HEK293T (cell line): ENCODE results near the gene PSMD2.

Experiments
- ARNT ChIP-seq: fragments of 450-650 bp; IDR thresholded peaks from 2 replicates; pipeline ENCODE4 v1.6.1; 2017; ENCODE audit warnings: mild to moderate bottlenecking
- BHLHE40 ChIP-seq: fragments of 450-650 bp; IDR thresholded peaks from 2 replicates; pipeline ENCODE4 v1.6.1; 2016; ENCODE audit warnings: mild to moderate bottlenecking, moderate library complexity, borderline replicate concordance
- ELF4 ChIP-seq: fragments of 450-650 bp; IDR thresholded peaks from 2 replicates; pipeline ENCODE4 v1.6.1; 2017; ENCODE audit warnings: antibody characterized with exemption
- FOXA1 ChIP-seq: fragments of 450-650 bp; IDR thresholded peaks from 2 replicates; pipeline ENCODE4 v1.6.1; 2016; ENCODE audit warnings: mild to moderate bottlenecking
- FOXK2 ChIP-seq: fragments of 450-650 bp; IDR thresholded peaks from 2 replicates; pipeline ENCODE4 v1.6.1; 2016; ENCODE audit warnings: mild to moderate bottlenecking
- FOXM1 ChIP-seq: fragments of 450-650 bp; IDR thresholded peaks from 2 replicates; pipeline ENCODE4 v1.6.1; 2017; ENCODE audit warnings: mild to moderate bottlenecking, borderline replicate concordance
- HDGF ChIP-seq: fragments of 450-650 bp; IDR thresholded peaks from 2 replicates; pipeline ENCODE4 v1.6.1; 2017; ENCODE audit warnings: antibody characterized with exemption, borderline replicate concordance
- L3MBTL2 ChIP-seq: fragments of 450-650 bp; conservative IDR thresholded peaks from 2 replicates; pipeline ENCODE4 v1.6.1; 2016; ENCODE audit warnings: mild to moderate bottlenecking
- LEF1 ChIP-seq: fragments of 450-650 bp; IDR thresholded peaks from 2 replicates; pipeline ENCODE4 v1.6.1; 2017; ENCODE audit warnings: mild to moderate bottlenecking, borderline replicate concordance
- NFRKB ChIP-seq: fragments of 450-650 bp; IDR thresholded peaks from 2 replicates; pipeline ENCODE4 v1.6.1; 2016; ENCODE audit warnings: mild to moderate bottlenecking, moderate library complexity
- SP1 ChIP-seq: fragments of 450-650 bp; IDR thresholded peaks from 2 replicates; pipeline ENCODE4 v1.6.1; 2017
- SUZ12 ChIP-seq: fragments of 450-650 bp; IDR thresholded peaks from 2 replicates; pipeline ENCODE4 v1.6.1; 2016; ENCODE audit warnings: mild to moderate bottlenecking
- TARDBP ChIP-seq: fragments of 450-650 bp; IDR thresholded peaks from 2 replicates; pipeline ENCODE4 v1.6.1; 2016

DNA sequence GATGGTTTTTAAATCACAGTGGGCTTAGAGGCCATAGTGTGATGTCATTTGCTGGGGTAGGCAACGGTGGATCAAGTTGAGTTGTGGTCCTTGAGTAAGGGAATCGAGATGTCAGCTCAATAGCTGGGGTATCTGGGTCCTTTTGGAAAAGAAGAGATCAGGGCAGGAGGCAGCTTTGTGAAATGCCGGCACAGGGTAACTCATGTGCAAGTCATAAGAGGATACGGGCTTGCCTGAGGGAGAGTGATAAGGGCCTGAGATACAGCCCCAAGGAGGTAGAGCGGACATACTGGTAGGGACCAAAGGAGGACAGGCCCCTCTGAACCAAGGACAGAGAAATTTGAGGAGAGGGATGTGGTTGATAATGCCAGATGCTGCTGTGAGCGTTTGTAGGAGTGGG is 34.1 kb downstream of the PSMD2 start:
- no peak for TF ChIP-seq SUZ12
- TF ChIP-seq FOXK2 = no peak
- no peak for TF ChIP-seq HDGF
- TF ChIP-seq SP1 = no peak
- TF ChIP-seq FOXM1 = no peak
- no peak for TF ChIP-seq ELF4
- no peak for TF ChIP-seq BHLHE40
- TF ChIP-seq L3MBTL2 = no peak
- TF ChIP-seq LEF1 = no peak
- no peak for TF ChIP-seq ARNT
- no peak for TF ChIP-seq FOXA1
- TF ChIP-seq NFRKB = no peak
- TF ChIP-seq TARDBP = no peak
